Tracheal epithelial cell (primary cell): ENCODE measurements around the gene LRIT2. TPM values are rescaled to one million over a fixed set of nuclear protein-coding genes. Genes with fewer than 3 reads are reported as not detected.

Experiments used
- total RNA-seq: library from RNA; depleted of rRNA; stranded (reverse); fragments of >200 nt; gene quantifications from 2 replicates; pipeline ENCODE4 v1.2.1, GENCODE V29; 2014

The LRIT2 gene
- total RNA-seq, result not detected in 2 replicates

DNA sequence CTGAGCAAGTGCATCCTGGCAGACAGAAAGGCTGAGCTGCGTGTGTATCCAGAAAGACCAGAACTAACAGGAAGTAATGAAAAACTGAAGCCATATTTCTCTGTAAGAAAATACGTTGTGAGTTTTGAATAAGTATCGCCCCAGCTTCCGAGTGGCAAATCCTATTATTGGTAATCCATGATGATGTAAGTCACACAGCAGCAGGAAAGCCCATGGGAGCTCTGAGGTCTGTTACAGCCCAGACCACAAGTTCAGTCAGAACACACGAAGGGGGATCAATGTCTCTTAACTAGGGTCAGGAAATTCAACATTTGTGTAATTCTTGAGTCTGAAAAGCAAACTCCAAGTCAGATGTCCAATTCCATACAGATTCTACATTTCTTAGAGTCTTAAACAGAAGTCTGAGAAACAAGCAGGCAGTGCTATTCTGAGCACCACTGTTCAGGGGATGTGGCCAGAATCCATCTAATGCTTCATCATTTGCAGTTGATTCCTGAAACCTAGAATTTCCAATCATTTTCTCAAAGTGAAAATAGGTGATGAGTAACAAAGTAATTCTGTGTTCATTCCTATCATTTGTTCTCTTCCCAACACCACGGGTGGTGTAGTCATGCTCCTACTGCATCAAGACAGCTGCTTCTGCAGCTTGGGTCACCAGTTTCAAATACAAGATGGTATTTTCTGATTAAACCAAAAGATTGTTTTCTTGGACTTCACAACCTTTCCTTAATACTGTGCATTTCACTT lies at the start of gene LRIT2:
TSS of gene LRIT2 (minus strand) at position 118 of the 747 bp plus-strand sequence. CDS start at position 94, 24 bp downstream.

GRCh38 chr10:84244651-84245270 lies 19.4 kb upstream of the LRIT2 start, which contains the start of gene RGR:
Gene RGR, plus strand, starts transcription at chr10:84245053. Its CDS starts 38 bp downstream, at chr10:84245091.

GRCh38 chr10:84241185-84241790 lies 15.9 kb upstream of the LRIT2 start, which contains the start of gene LRIT1:
Gene LRIT1, minus strand, starts transcription at chr10:84241546. Its CDS starts 107 bp downstream, at chr10:84241439.

GRCh38 chr10:84194424-84195043 lies 30.8 kb downstream of the LRIT2 start, which contains the start of gene CDHR1:
Gene CDHR1, plus strand, starts transcription at chr10:84194537. Its CDS starts 224 bp downstream, at chr10:84194761.

DNA sequence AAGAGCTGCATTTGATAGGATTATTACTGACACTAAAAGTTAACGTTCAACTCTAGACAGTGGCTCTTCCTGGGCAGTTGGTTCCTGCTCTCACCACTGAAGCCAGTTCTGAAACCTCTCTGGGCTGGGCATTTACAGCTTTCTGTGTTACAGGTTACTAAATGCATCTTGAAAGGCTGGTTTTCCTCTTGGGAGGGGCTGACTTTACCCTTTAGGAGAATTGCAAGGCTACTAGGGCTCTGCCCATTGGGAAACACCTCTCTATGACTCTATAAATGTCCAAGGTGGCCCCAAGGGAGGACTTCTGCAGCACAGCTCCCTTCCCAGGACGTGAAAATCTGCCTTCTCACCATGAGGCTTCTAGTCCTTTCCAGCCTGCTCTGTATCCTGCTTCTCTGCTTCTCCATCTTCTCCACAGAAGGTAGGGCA lies 51.8 kb downstream of the LRIT2 start, which contains the start of gene GPR15LG:
TSS of gene GPR15LG (plus strand) at position 301 of the 429 bp plus-strand sequence. CDS start at position 352, 51 bp downstream.

Other genes with a start within 250 kb of the LRIT2 start
- gene GHITM, start 86.0 kb downstream of the LRIT2 start, total RNA-seq, result 241 and 324 TPM in 2 replicates
- 3.4 TPM in 2 replicates for gene GPR15LG, start 51.7 kb downstream of the LRIT2 start, total RNA-seq
- gene CDHR1, start 31.0 kb downstream of the LRIT2 start, total RNA-seq, result 4.0 and 5.8 TPM in 2 replicates
- not detected in 2 replicates for gene LRIT1, start 16.0 kb upstream of the LRIT2 start, total RNA-seq
- gene RGR, start 19.5 kb upstream of the LRIT2 start, total RNA-seq, result not detected in 2 replicates
- gene CCSER2, start 103.0 kb upstream of the LRIT2 start, total RNA-seq, result 21.2 and 32.0 TPM in 2 replicates